Measurements from ENCODE around the gene EPHB2.

GRCh38 chr1:22773981-22774832 lies 63.6 kb downstream of the EPHB2 start:
- TF ChIP-seq, protein P1, sequence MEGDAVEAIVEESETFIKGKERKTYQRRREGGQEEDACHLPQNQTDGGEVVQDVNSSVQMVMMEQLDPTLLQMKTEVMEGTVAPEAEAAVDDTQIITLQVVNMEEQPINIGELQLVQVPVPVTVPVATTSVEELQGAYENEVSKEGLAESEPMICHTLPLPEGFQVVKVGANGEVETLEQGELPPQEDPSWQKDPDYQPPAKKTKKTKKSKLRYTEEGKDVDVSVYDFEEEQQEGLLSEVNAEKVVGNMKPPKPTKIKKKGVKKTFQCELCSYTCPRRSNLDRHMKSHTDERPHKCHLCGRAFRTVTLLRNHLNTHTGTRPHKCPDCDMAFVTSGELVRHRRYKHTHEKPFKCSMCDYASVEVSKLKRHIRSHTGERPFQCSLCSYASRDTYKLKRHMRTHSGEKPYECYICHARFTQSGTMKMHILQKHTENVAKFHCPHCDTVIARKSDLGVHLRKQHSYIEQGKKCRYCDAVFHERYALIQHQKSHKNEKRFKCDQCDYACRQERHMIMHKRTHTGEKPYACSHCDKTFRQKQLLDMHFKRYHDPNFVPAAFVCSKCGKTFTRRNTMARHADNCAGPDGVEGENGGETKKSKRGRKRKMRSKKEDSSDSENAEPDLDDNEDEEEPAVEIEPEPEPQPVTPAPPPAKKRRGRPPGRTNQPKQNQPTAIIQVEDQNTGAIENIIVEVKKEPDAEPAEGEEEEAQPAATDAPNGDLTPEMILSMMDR (IDR thresholded peaks at IDR 0.05) = no peak
- TF ChIP-seq ZFX (IDR thresholded peaks at IDR 0.05; ENCODE audit: borderline replicate concordance) = no peak

Data from 22Rv1 (cell line).